GM18508 (cell line): ENCODE data around the gene TMEM272.

Experiments used
- ATAC-seq: cut with Tn5 transposase; IDR thresholded peaks from one replicate; pipeline ENCODE4 v1.9.1; 2021; ENCODE audit warnings: moderate number of reproducible peaks; ENCODE audit not compliant: insufficient read depth, unreplicated experiment

Gene TMEM272

DNA sequence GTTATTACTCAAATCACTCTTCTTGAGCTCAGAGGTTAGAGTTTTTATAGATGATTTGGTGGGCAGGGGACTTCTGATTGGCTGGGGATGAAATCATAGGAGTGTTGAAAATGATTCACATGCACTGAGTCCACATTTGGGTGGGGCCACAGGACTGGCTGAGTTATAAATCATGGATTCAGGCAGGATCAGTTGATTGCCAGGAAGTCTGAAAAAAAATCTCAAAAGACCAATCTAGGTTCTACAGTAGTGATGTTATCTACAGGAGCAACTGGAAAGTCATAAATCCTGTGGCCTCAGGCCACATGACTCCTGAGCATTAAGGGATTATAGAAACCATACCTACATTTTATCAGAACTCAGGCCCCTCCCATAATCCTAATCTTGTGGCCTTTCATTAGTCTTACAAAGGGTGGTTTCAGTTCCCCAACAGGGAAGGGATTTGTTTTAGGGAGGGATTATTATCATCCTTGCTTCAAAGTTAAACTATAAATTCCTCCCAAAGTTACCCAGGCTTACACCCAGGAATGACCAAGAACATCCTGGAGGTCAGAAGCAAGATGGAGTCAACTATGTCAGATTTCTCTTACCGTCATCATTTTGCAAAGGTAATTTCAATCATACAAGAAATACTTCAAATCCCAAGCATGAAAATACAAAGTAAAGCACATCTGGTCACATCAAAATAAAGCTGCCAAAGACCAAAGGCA is 11.2 kb upstream of the TMEM272 start:
- no peak for ATAC-seq

DNA sequence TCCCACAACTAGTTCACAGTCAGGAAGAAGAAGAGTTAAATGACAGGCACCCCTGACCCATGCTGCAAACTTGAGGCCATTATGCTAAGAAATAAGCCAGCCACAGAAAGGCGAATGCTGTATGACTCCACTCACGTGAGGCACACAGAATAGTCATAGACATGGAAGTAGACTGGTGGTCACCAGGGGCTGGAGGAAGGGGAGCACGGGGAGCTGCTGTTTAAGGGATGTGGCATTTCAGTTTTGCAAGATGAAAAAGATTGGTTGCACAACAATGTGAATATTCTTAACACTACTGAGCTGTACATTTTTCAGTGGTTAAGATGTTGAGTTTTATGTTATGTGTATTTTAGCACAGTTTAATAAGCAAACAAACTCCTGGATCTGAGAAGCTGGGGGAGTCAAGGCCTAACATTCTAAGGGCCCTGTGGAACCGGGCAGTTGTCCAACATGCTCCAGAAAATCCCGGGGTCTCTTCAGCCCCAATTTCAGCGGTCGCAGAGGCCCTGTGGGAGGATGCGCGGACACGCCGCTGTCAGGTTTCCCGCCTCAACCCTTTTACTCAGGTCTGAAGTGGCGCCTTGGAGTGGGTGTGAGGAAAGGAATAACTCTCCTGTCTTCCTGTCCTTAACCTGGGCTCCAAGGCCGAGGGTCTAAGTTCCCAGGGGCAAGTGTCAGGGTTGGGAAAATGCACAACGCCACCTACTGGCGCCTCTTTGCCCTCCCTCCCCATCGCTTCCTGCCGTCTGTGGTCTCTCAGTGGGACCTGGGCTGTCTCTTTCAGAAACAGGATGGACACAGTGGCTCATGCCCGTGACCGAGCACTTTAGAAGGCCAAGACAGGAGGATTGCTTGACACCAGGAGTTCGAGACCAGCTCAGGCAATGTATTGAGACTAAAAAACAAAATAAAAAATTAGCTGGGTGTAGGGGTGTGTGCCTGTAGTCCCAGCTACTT is 4.4 kb upstream of the TMEM272 start:
- no peak for ATAC-seq

GRCh38 chr13:51848674-51849073 is 3.7 kb upstream of the TMEM272 start:
- no peak for ATAC-seq

DNA sequence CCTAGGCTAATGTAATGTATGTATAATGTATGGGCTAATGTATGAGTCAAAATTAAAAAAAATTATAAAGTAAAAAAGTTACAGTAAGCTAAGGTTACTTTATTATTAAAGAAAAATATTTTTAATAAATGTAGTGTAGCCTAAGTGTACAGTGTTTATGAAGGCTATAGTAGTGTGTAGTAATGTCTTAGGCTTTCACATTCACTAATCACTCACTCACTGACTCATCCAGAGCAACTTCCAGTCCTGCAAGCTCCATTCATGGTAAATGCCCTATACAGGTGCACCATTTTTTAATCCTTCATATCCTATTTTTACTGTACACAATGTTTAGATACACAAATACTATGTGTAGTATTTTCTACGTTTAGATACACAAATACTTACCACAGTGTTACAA is 1.8 kb upstream of the TMEM272 start:
- ATAC-seq = no peak

DNA sequence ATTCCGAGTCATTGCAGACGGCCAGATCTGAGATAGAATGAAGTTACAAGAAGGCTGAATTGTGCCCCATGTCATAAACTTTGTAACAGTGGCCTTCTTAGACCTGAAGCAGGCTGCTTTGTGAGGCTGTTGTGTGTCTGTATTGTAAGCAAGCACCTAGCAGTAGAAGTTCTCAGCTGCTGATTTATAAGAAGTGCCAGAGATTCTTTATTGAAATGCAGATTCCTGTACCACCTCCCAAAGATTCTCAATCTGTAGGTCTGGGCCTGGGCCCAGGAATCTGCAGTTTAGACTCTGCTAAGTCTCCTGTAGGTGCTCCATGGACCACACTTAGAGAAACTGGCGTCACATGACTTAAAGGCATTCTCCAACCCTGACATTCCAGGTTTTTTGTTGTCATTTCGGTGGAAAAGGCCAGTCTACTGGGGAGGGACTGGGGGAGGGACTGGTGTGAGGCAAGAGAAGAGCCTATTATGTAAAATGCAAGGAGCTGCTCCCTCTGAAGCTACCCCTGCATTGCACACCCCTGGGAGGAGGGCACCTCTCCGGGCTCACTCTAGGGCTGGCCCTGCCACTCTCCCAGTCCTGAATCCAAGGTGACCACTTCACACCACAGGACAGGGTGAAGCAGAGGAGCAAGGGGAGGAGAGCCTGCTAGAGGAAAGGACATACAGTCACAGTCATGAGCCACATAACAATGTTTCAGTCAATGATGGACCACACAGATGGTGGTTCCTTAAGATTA is 769 bp upstream of the TMEM272 start:
- no peak for ATAC-seq

DNA sequence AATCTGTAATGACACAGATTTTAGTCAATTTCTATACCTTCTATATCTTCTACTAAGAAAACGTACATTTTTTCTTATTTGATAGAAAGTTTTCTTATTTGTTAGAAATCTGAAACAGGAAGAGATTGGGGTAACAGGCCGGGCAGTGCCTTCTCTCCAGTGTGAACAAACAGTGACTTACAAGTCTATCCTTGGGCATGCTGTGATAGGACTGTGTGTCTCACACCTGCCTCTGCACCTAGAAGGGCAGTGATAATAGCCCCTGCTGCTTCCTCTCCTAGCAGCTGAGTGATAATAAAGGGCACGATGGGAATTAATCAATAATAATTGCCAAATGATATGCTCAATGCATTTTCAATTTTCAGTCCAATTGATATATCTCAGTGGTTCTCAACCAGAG is 1.4 kb downstream of the TMEM272 start:
- ATAC-seq = no peak

GRCh38 chr13:51841732-51842131 is 3.2 kb downstream of the TMEM272 start:
- no peak for ATAC-seq

GRCh38 chr13:51840917-51841316 is 4.1 kb downstream of the TMEM272 start:
- no peak for ATAC-seq

- no peak for ATAC-seq
Observed at GRCh38 chr13:51839711-51840540, 5.1 kb downstream of the TMEM272 start.

DNA sequence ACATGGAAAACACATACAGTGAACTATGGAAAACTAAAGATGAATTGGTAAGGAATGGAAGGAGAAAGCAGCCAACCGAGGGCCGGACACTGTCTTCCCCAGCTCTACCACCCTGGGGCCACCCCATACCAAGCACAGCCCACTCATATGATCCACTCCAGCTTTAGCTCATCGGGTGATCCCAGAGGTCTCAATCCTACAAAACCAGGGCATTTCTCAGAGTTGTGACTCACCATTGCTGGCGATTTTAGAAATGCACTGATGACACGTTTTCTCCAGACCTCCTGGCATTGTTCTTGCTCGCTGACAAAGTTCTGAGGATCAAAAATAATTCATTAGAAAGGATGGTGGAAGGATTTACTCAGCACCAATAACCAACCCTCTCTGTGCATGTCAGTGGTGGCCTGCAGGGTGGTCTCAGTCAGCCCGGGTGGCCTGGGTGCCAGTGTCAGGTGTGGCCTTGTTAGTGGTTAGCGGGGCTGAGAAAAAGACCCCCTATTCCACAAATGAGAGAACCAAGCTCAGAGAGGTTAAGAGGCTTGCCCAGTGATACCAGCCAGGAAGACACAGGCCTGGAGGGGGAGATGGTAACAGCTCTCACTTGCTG is 6.6 kb downstream of the TMEM272 start:
- no peak for ATAC-seq

DNA sequence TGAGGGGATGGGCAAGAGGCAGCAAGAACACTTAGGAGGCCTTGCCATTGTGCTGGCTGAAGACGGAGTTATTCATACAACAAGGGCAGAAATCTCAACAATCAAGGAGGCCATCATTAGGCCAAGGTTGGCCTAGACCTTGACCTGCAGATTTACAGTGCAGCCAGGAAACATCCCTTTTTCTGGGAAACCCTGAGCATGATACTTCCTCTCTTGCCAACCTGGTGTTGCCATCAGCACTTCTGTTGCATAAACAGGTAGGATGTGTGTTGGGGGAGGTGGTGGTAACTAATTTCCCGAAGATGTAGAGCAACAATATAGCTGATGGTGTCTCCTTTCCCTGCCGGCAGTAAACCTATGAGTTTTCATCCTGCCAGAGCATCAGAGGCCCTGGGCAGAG is 8.0 kb downstream of the TMEM272 start:
- ATAC-seq = no peak

DNA sequence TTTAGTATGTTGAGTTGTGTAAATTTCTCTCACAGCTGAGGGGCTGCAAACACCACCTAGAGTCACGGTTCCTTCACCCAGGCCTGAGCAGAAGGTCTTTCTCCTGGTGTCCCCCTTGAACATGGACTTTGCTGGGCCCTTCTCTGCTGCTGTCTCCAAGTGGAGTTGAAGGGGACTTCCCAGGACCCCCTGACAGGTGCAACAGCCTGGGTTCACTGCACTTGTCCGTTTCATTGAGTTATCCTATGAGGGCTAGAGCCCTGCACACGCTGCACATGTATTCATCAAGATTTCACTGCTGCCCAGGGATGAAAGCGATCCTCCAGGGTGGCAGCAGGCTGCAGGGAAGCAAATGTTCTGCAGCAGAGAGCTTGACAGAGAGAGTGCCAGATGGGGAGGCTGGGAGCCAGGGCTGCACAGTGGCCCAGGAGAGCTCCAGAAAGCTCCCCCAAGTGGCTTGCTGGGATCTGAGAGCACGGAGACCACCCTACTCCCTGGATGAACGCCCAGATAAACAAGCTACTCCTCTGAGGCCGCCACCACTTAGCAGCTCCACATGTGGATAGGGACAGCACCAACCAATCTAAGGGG is 10.3 kb downstream of the TMEM272 start:
- no peak for ATAC-seq

GRCh38 chr13:51833980-51834379 is 11.0 kb downstream of the TMEM272 start:
- ATAC-seq = no peak

DNA sequence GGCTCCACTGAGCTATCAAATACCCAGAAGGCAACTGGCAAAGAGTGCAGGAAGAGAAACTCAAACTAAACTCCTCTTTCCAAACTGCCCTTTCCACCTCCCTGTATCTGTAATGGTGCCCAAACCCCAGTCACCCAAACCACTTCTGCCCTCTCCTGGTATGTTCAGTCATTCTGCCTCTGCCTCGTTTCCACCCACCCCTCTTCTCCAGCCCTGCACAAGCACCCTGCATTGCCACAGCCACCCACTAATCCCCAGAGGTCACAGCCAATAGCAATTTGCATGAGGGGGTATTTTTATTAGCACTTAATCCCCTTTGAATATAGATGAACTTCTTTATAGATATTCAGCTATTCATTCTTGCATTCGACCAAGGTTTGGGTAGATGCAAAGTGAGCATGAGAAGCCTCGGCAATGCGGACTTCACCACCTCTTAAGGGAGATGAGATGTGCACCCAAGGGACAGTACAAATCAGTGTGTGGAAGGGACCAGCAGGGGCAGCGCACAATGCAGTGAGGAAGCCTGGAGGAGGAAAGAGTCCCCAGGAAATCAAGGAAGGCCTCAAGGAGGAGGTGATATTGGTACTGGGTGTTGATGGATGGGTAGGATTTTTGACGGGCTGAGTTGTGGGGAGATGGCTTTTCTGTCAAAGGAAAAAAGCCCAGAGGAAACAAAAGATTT is 12.4 kb downstream of the TMEM272 start:
- peak; percentile 54 for ATAC-seq

DNA sequence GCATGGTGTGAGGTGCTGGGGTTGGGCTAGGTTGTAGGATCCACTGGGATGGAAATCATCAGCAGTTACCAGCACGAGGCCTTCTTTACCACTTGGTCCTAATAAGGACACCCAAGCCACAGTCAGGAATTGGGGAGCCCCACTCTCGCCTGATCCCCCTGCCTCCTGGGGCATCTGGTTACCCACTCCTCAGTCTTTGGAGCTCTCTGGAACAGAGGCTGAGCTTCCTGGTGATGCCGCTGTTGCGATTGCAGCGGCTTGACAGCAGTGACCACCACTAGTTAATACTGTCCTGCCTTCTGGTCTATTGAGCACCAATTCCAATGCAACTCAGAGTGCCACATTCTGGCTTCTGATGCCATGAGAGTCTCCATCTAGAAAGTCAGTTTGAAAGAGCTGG is 13.5 kb downstream of the TMEM272 start:
- no peak for ATAC-seq

GRCh38 chr13:51829568-51829899 is 15.4 kb downstream of the TMEM272 start:
- ATAC-seq = no peak

DNA sequence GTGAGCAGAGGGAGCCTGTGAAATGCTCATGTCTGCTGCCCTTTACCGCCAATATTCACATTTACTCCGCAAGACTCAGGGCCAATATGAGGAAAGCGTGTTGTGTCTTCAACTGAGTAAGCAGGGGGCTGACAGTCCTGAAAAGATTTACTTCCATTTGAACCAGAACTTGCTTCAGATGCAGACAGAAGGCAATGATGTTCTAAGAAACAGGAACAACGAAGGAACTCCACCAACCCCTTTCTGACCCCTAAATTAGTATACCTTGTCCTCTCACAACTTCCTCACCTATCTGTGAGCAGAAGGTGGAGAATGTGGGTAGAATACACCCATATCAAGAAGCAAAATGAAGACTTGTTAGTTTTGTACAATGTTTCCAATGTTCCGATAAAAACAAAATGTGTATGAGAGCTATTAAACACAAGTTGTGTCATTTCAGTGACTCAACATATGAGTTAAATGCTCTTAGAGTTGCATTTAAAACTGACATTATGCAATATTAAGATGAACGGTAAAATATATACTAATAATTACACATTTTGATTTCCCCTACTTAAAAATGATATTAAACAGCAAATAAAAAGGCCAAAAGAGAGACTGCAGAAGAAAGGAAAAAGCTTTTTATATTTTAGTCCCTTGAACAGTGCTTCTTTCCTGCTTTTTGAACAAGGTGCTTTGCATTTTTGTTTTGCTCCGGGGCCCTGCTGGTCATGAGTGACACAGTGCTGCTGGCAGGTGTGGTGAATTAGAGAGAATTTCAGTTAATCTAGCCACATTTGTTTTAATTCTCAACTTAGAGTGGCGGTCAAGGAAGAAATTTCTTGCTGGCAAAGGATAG is 16.0 kb downstream of the TMEM272 start:
- ATAC-seq = no peak

- ATAC-seq = no peak
Observed at GRCh38 chr13:51827254-51827653, 17.7 kb downstream of the TMEM272 start.
